ENCODE results near the gene LRRC43.

- no peak for TF ChIP-seq CTCF (IDR thresholded peaks at IDR 0.05)
- no peak for TF ChIP-seq POLR2A (IDR thresholded peaks at IDR 0.05)
These were observed 47.9 kb downstream of the LRRC43 start for GRCh38 chr12:122230798-122231197.
